Breast epithelium (tissue), 3 donors: ENCODE results near the gene CNTN6.

ENCODE experiments used
- POLR2A ChIP-seq: fragments of 450-650 bp; IDR thresholded peaks from one replicate; pipeline ENCODE4 v1.6.1; 2016; ENCODE audit warnings: antibody characterized with exemption, mild to moderate bottlenecking, moderate library complexity
- POLR2AphosphoS5 ChIP-seq, 3 donors: sonication (generic); formaldehyde crosslinking; IDR thresholded peaks; one replicate each; pipeline ENCODE4 v1.6.1; 2017; ENCODE audit warnings: antibody characterized with exemption in 3 of 3
- TF ChIP-seq, protein P1 (sequence below), 3 donors: fragments of 450-650 bp; IDR thresholded peaks; one replicate each; pipeline ENCODE4 v1.5.1; 2016 to 2017; ENCODE audit warnings: antibody characterized with exemption in 3 of 3, mild to moderate bottlenecking in 3 of 3, moderate library complexity in 3 of 3

DNA sequence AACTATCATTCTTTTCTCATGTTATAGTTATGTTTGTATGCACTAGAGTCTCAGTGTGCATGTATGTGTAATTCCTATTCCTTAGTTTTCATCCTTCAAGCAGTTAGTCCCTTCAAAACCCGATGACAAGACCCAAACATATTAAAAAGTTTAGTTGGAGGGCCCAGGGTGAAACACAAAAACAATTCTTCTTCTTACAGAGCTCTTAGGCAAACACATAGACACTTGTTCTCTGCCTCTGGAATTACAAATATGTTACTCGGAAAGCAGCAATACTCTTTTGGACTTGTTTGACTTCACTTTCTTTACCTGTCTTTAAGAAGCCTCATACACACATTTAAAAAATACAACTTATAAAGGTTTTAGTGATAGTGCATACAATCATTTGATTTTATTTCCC is 763 bp upstream of the CNTN6 start:
- TF ChIP-seq POLR2AphosphoS5 (IDR thresholded peaks at IDR 0.05) (no peak), POLR2A (no peak)
- TF ChIP-seq, protein P1, sequence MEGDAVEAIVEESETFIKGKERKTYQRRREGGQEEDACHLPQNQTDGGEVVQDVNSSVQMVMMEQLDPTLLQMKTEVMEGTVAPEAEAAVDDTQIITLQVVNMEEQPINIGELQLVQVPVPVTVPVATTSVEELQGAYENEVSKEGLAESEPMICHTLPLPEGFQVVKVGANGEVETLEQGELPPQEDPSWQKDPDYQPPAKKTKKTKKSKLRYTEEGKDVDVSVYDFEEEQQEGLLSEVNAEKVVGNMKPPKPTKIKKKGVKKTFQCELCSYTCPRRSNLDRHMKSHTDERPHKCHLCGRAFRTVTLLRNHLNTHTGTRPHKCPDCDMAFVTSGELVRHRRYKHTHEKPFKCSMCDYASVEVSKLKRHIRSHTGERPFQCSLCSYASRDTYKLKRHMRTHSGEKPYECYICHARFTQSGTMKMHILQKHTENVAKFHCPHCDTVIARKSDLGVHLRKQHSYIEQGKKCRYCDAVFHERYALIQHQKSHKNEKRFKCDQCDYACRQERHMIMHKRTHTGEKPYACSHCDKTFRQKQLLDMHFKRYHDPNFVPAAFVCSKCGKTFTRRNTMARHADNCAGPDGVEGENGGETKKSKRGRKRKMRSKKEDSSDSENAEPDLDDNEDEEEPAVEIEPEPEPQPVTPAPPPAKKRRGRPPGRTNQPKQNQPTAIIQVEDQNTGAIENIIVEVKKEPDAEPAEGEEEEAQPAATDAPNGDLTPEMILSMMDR (IDR thresholded peaks at IDR 0.05): no peak
